CD4-positive, alpha-beta T cell treated with Interleukin-15 for 4 hours (primary cell): ENCODE data around the gene SNX9.
"Not testable (repeated sequence)": the region's sequence is repeated elsewhere in the genome, so short reads cannot be mapped to it uniquely, and the experiment has no call there.

Source experiments
- DNase-seq: peaks from one replicate; pipeline ENCODE4 v3.0.0-alpha.2; 2020; ENCODE audit warnings: low spot score

The SNX9 gene

GRCh38 chr6:157954150-157955117, 131.4 kb downstream of the SNX9 start:
- no peak for DNase-seq

DNA sequence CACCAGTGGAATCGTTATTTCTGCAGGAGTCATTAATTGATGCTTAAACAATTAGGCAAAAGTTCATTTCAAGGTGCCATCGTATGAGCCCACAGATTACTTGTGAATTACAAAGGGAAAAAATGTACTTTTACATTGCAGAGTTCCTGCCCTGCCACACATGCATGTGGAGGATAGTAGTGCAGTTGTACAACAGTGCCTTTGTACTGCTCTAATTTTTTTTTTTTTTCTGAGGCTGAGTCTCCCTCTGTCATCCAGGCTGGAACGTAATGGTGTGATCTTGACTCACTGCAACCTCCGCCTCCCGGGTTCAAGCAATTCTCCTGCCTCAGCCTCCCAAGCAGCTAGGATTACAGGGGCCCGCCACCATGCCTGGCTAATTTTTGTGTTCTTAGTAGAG, 132.6 kb downstream of the SNX9 start:
- DNase-seq: no peak

GRCh38 chr6:157956171-157956730, 133.2 kb downstream of the SNX9 start:
- no peak for DNase-seq

DNA sequence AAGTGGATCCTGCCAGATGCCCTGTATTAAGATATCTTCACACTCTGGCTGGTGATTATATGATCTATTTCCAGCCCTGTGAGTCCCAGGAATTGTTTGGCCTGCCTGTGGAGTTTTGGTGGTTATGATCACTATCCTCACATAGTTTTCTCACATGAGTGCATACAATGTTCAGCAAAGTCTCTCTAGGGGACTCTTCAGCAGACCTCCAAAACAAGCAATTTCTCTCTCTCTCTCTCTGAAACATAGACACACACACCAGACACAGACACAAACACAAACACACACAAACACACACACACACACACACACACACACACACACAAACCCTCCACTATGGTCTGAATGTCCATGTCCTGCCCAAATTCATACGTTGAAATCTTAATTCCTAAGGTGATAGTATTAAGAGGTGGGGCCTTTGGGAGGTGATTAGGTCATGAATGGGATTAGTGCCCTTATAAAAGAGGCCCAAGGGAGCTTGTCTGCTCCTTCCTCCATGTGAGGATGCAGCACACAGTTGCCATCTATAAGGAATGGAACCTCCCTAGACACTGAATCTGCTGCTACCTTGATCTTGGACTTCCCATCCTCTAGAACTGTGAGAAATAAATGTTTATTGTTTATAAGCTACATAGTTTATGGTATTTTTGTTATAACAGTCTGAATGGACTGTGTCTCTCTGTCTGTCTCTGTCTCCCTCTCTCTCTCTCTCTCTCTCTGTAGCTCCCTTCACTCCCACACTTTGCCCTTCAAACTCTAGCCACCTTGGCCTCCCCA, 136.6 kb downstream of the SNX9 start:
- DNase-seq: no peak

GRCh38 chr6:157961153-157961831, 138.2 kb downstream of the SNX9 start:
- DNase-seq: no peak

- no peak for DNase-seq
Observed at GRCh38 chr6:157961832-157962575, 139.0 kb downstream of the SNX9 start.

GRCh38 chr6:157962601-157963302, 139.7 kb downstream of the SNX9 start:
- DNase-seq: no peak

- no peak for DNase-seq
Observed at GRCh38 chr6:157964100-157964499, 141.1 kb downstream of the SNX9 start.

- DNase-seq: no peak
Observed at GRCh38 chr6:157965387-157965786, 142.3 kb downstream of the SNX9 start.

DNA sequence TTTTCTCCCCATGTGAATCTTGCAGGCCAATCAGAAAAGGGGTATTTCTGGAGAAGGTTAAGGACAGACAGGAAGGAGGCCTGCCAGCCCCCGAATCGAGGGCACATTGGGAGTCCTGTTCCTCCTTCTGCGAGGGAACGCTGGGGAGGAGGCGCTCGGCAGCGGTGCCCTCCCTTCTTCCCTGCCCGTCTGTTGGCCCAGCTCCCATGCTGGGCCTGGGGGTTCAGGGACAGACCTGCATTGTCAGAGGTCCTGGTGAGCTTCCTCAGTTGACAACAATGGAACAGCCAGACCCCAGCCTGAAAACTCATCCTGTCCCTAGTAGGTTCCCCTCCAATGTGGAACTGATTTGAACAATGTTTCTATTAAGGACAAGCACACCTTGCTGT, 143.5 kb downstream of the SNX9 start:
- no peak for DNase-seq

GRCh38 chr6:157967020-157967419, 144.0 kb downstream of the SNX9 start:
- DNase-seq: no peak

DNA sequence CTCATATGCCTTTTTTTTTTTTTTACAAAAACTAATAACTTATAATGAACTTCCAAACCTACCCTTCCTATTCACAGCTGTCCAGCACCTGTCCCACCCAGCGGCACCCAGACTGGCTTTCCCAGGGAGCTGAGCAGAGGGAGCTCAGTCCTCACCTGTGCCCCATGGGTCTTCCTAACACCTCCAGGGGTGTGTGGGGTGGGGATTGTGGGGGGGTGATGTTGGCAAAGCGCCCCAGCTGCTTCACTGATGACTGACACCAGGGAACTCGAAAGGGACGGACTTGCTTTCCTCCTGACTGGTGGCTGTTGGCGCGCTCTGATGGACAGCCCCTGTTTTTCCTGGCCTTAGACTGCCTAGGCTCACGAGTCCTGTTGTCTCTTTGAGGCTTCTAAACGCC, 144.4 kb downstream of the SNX9 start:
- no peak for DNase-seq

DNA sequence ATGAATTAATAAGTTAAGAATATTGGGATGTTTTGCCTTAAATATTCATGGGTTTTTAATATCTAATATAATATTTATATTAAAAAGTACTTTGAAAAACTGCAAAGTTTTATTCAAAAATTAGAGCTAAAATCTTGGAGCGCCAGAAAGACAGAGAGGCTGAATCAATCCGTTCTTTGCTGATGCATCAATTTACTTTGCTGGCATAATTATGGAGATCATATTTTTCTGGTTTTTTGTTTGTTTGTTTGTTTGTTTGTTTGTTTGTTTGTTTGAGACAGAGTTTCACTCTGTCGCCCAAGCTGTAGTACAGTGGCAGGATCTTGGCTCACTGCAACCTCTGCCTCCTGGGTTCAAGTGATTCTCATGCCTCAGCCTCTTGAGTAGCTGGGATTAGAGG, 149.1 kb downstream of the SNX9 start:
- not testable (repeated sequence) for DNase-seq

- DNase-seq: no peak
Observed at GRCh38 chr6:157974341-157974894, 151.4 kb downstream of the SNX9 start.

GRCh38 chr6:157974967-157975366, 151.9 kb downstream of the SNX9 start:
- no peak for DNase-seq

GRCh38 chr6:157975456-157975855, 152.4 kb downstream of the SNX9 start:
- DNase-seq: no peak

- no peak for DNase-seq
Observed at GRCh38 chr6:157976345-157977175, 153.5 kb downstream of the SNX9 start.

DNA sequence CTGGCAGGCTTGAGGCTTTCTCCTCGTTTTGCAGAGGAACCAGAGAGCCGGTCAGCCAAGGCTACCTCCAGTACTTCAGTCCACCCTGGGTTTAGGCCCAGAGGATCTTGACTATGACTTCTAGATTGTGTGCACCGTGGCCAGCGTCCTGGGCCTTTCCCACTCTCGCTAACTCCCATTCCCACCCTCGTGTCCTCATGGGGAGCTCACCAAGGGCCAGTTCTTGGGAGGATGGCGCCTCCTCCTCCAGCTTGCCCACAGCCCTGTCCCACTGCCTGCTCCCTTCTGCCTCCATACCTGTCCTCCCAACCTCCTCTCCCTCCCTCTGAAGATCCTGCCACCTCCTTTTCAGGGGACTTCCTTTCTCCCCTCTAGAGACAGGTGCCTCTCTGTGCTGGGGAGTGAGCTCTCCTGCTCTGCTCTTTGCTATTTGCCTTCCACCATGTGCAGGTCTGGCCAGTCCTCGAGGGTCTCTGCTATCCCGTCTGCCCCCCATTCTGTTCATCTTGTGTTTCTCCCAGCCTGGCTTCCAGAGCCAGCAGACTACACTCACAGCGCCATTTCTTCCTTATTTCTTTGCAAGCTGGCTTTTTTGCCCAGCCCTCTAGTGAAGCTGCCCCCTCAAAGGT, 154.2 kb downstream of the SNX9 start:
- no peak for DNase-seq
